Measurements from ENCODE around the gene PSMB7.
A peak's percentile ranks its signal among the peaks of the same experiment; 100 is the strongest.

Gene PSMB7

GRCh38 chr9:124415102-124415851, at the start of gene PSMB7:
Gene PSMB7 (minus strand): TSS chr9:124415442. CDS start chr9:124415425, 17 bp downstream.
- peak; percentile 98 for DNase-seq

GRCh38 chr9:124462739-124463138, 47.5 kb upstream of the PSMB7 start:
- no peak for DNase-seq

- DNase-seq, result no peak
Measured at GRCh38 chr9:124458441-124458840, 43.2 kb upstream of the PSMB7 start.

GRCh38 chr9:124457887-124458431, 42.7 kb upstream of the PSMB7 start:
- DNase-seq, result no peak

DNA sequence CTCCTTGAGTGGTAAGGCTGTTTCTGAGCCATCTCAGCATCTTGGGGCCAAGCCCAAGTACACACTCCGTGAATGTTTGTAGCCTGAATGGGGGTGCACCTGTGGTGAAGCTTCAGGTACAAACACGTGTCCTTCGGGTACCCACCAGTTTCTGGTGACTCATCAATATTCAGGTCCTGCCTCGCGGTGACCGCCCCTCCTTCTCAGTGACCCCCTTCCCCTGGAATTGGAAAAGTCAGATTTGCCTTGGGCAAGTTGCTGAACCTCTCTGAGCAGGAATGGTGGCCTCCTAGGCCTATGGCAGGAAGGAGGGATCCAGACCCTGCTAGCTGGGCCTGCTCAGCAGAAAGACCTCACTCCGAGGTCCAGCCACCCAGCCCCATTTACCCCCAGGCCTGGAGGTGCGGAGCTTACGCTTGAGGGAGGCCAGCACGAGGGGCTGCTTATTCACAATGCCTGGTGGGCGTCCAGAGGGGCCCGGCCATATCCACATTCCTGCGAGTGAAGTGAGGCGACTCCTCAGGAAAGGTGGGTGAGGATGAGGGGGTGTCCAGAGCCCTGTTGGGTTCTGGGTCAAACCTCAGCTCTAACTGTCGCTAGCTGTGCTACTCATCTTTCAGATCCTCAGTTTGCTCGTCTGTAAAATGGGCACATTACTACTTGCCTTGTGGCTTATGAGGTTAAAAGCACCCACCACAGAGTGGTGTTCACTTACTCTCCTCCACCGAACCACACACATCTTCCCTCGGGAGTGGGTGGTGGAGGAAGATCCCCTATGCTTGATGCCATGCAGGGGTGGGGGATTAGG, 42.0 kb upstream of the PSMB7 start:
- no peak for DNase-seq

GRCh38 chr9:124456341-124457078, 41.3 kb upstream of the PSMB7 start:
- no peak for DNase-seq

DNA sequence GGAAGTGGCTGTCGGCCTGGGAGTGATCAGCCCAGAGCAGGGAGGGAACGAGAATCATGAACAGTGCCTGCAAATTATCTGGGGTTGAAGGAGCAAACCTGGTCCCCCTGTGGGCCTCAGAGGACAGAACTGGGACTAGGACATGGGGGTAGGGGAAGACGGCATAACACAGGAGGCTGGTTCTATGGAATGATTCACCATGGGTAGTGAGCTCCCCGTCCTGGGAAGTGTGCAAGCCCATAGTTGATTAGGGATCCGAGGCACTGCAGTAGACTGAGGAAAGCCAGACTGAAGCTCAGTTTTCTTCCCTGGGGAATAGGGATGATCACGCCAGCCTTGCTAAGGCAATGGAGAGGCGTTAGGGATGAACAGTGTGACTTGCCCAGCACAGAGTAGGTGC, 40.6 kb upstream of the PSMB7 start:
- DNase-seq, result no peak

GRCh38 chr9:124454791-124455443, 39.7 kb upstream of the PSMB7 start:
- no peak for DNase-seq

DNA sequence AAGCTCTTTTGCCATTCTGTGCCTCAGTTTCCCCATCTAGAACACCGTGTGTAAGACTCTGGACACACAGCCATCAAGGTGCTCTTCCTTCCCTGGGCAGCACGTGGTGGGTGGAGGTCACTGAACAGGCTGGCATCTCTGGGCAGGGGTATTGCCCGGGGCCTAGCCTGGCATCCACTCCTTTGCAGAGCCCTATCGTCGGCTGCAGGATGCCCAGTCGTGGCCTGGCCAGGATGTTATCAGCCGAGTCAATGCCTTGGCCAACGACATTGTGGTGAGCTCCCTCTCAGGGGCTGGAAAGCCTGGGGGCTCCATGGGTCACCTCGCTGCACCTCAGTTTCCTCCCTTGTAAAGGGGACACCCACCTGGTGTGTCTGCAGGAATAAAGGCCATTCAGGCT, 39.1 kb upstream of the PSMB7 start:
- no peak for DNase-seq

DNA sequence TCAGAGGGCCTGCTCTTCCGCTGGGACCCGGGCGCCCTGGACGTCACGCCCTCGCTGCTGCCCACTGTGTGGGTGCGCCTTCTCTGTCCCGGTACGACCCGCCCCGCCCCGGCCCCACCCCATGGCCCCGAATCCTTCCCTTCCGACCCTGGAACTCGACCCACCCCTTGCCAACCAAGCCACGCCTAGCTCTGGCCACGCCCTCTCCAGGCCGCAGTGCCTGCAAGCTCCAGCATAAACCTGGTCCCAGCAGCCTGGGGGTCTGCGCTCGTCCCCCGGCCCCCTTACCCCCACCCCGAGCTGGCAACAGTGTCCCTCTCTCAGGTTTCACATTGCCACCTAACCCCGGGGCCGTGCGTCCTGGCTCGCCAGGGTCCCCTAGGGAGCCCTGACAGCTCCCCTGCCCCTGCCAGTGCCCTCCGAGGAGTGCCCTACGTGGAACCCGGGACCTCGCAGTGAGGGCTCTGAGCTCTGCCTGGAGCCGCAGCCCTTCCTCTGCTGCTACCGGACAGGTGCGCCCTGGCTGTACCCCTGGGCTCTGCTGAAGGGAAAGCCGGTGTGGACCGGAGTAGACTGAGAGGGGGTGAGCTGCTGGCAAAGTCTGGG, 38.4 kb upstream of the PSMB7 start:
- DNase-seq, result no peak

GRCh38 chr9:124452841-124453585, 37.8 kb upstream of the PSMB7 start:
- DNase-seq, result no peak

GRCh38 chr9:124452326-124452725, 37.1 kb upstream of the PSMB7 start:
- DNase-seq, result no peak

- no peak for DNase-seq
Measured at GRCh38 chr9:124450931-124451661, 35.9 kb upstream of the PSMB7 start.

GRCh38 chr9:124450241-124450924, 35.1 kb upstream of the PSMB7 start, which contains the start of gene ADGRD2:
Gene ADGRD2 (plus strand): TSS chr9:124450451. CDS start chr9:124451667, 1,216 bp downstream.
- DNase-seq, result peak; percentile 33

DNA sequence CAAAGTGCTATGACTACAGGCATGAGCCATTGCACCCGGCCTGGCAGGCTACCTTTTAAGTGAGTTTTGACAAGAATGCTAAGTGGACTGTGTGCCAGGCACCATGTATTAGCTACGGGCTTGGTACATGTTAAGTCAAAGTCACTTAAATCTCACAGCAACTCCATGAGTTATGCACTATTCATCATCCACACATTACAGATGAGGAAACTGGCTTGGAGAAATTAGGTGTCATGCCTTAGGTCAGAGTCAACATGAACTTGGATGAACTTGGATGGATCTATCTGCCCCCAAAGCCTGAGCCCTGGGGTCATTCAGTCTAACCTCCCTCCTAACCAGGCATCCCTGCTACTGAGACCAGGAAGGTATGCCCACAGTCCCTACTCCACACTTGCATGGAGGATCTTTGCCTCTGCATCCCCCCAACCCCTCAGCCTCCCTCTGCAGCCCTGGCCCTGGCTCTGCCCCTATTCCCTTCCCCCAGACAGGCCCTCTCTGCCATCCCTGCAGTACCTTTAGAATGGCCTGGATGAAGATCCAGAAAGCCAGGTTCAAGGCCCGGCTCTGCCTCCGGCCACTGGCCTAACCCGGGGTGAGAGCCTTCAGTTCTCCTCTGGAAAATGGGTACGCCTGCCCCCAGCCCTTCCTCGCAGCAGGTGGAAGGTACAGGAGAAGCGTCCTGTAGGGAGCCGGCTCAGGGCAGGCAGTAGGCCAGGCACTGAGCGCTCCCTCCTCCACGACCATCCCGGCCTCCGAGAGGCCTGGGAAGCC, 34.3 kb upstream of the PSMB7 start:
- DNase-seq, result no peak

DNA sequence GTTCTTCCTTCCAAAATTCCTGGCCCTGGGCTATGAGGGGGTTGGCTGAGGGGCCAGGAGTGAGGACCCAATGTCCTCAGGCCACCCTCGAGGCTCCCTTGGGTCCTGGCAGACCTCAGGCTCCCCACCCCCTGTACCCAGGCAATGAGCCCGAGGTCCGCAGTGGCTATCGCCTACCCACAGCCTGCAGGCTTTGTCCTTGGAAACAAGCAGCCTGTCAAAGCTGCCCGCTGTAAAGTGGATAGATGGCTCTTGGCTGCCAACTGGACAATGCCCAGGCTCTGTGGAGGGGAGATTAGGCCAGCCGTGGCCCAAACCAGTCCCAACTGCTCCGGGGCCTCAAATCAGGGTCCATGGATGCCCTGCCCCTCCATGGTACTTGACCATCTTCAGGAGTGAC, 32.8 kb upstream of the PSMB7 start:
- no peak for DNase-seq

DNA sequence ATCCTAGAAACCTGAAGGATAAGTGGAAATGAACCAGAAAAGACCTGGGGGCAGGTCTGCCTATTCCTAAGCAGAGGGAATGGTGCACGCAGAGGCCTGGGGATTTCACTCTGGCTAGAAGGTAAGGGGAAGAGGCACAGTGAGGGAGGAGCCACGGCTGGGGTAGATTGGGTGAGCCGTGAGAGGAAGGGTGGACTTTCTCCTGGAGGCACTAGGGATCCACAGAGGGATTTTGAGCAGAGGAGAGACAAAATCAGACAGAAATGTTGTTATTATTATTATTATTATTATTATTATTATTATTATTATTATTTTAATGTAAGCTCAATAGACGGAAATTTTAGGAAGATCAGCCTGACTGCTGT, 32.0 kb upstream of the PSMB7 start:
- DNase-seq, result no peak

DNA sequence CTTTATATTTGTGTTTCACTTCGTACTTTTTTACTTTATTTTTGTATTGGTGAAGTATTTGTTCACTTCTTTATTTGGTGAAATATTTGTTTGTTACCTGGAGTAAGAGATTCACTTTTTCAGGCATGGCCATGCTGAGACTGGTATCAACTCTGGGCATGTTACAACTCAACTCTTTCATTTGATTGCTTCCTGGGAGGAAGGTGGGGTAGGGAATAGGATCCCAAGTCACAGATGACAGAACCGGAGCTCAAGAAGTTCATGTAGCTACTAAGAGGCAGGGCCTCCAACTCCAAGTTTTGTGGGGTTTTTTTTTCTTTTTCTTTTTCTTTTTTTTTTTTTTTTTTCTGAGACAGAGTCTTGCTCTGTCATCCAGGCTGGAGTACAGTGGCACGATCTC, 28.9 kb upstream of the PSMB7 start:
- no peak for DNase-seq

- DNase-seq, result no peak
Measured at GRCh38 chr9:124443625-124444024, 28.4 kb upstream of the PSMB7 start.

Data from NCI-H1436 (cell line).